GM21360 (cell line): Measurements from ENCODE around the gene CARHSP1.
"Not testable (repeated sequence)": the region's sequence is repeated elsewhere in the genome, so short reads cannot be mapped to it uniquely, and the experiment has no call there.

Experiments used
- ATAC-seq: cut with Tn5 transposase; IDR thresholded peaks from one replicate; pipeline ENCODE4 v1.9.1; 2021; ENCODE audit warnings: mild to moderate bottlenecking, moderate library complexity; ENCODE audit not compliant: unreplicated experiment

Gene CARHSP1

DNA sequence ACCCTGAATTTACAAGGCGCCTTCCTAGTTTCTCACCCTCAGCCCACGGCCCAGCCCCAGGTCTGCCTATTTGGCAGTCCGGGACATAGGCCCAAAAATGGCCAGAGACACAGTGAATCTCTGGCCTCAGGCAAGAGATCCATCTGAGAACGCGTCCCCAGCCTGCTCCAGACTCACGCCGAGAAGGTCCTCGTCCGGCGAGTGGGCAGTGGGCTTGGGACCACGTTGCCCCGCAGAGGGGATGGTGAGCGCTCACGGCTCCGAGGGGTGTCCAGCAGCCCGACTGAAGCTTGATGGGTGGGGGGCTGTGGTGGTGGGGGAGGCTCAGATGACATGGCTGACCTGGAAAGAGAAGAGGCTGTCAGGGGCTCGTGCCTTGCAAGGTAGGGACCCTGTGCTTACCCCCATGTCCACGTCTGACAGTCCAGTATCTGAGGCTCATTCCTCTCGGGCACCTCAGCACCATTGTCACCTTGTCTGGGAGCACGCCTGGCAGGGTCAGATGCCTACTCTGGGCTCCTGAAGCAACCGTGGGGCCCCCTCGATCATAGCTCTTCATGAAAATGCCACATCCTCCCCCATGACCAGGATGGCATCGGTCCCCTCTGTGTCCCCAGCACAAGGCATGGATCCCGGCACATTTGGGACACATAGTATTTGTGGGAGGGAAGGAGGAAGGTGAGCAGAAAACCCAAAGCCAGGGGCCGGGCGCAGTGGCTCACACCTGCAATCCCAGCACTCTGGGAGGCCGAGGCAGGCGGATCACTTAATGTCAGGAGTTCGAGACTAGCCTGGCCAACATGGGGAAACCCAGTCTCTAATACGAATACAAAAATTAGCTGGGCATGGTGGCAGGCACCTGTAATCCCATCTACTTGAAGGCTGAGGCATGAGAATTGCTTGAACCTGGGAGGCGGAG is 9.6 kb downstream of the CARHSP1 start:
- no peak for ATAC-seq

DNA sequence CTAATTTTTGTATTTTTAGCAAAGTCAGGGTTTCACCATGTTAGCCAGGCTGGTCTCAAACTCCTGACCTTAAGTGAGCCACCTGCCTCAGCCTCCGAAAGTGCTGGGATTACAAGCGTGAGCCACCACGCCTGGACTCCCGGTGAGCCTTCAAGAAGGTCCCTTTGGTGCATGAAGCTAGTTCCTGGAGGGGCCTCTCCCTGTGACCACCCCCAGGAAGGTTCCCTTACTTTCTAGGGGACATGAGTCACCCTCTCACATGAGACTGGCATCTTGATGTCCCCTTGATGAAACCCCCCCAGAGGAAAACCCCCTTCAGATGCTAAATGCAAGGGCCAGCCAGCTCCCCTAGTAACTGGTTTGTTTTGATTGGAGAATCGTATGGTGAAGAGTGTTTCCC is 12.8 kb downstream of the CARHSP1 start:
- ATAC-seq: no peak

DNA sequence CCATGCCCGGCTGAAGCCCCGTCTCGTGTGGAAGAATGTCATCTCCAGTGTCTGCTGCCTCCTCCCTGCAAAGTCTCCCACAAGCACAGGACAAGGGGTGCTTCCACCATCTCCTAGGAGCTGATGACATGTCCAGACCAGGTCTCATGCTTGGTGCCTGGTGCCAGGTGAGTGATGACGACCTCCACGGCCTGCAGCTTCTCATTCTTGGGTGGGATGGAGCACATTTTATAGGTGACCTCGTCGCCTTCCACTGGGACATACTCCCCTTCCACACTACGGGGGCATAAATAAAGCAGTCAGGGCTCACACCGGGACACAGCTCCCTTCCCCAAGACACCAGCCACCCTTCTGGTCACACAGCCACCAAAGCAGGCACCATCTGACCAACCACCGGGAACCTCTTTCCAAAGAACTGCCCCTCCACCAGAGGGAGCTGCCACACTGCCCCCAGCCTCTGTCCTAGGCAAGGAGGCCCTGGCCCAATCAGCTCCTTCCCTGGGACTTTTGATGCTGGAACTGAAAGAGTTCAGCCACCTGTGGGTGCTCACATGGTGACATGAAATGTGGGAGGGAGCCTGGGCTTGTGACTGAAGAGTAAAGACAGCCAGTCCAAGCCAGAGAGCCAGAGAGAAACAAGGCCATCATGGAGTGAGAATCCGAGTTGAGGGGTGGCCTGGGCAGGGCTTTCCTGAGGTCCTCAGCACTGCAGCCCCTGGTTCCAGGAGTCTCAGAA is 13.6 kb downstream of the CARHSP1 start:
- ATAC-seq: no peak

DNA sequence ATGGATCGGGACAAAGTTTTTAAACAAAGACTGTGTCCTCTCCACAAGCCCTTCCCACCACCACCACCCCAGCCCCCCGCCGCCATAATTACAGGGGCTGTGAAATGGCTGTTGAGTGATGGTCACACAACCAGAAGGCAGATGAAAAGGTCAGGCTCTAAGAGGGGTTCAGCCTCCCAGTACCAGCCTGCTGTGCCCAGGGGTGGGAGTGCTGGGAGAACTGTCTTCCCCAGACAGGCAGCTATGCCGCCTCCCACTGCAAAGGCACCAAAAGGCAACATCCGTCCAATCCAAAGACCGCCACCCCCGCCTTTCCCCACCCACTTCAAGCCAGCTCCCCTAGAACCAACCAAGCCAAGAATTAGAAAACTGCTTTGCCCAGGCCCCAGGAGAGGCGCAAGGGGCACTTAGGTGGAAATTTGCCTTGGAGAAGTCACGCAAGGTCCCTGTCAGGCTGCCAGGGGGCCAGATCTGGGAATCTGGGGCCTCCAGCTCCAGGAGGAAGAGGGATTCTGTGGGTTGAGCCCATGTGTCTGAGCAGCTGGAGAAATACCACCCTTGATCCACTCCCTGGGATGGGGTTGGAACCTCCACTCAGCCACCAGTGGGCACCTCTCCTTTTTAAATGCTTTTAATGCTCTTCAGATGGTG is 14.4 kb downstream of the CARHSP1 start:
- no peak for ATAC-seq

DNA sequence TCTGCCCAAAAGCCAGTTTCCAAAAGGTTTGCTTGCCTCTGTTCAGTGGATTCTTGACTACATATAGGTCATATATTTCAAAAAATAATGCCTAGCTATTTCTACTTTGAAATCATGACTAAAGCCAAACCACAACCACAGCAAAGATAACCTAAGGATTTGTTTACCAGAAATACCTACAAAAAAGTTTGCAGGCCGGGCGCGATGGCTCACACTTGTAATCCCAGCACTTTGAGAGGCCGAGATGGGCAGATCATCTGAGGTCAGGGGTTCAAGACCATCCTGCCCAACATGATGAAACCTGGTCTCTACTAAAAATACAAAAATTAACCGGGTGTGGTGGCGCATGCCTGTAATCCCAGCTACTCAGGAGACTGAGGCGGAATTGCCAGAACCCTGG is 15.2 kb downstream of the CARHSP1 start:
- no peak for ATAC-seq

DNA sequence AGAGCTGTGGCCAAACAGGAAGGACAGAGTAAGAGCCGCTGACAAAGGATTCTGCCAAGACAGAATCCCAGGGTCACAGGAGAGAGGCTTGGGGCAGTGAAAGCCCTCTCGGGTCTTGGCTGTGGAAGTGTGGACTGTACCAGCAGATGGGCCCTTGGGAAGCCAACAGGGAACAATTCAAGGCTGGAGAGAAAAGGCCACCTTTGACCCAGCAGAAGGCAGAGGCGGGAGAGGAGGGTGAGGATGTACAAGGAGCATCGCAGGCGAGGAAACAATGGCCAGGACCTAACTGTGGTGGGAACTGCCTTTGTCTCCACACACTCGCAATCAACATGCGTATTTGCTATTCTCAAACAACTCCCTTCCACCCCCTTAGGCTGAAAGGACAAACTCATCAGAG is 15.7 kb downstream of the CARHSP1 start:
- no peak for ATAC-seq

DNA sequence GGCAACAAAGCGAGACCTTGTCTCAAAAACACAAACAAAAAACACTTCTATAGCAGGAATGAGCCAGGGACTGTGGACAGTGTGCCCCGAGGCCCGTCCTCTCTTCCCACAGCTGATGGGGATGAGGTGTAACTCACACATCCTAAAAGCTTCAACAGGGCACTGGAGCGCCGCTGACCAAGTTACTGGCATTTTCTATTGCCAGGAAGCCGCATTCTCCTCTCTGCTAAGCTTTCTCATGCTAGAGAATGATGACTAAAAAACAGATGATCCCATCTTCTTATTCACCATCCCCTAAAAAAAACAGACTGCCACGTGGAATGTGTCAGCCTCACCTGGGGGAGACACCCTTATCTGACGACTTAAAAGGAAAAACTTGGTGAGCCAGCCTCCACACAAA is 16.3 kb downstream of the CARHSP1 start:
- no peak for ATAC-seq

DNA sequence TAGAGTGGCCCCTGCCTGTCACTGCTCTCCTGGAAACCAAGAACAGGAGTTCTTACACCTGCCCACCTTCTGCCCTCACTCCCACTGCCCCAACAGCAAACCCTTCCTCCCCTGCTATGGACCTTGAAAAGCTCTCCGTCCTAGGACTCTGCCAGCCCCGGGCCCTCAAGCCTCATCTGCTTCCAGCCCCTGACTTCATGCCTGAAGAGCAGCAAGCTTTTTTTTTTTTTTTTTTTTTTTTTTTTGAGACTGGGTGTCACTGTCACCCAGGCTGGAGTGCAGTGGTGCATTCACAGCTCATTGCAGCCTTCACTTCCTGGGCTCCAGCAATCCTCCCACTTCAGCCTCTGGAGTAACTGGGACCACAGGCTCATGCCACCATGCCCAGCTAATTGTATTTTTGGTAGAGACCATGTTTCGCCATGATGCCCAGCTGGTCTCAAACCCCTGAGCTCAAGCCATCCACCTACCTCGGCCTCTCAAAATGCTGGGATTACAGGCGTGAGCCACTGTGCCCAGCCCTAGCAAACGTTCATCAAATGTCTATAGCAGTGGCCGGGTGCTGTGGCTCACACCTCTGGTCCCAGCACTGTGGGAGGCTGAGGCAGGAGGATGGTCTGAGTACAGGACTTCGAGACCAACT is 16.9 kb downstream of the CARHSP1 start:
- ATAC-seq: no peak

DNA sequence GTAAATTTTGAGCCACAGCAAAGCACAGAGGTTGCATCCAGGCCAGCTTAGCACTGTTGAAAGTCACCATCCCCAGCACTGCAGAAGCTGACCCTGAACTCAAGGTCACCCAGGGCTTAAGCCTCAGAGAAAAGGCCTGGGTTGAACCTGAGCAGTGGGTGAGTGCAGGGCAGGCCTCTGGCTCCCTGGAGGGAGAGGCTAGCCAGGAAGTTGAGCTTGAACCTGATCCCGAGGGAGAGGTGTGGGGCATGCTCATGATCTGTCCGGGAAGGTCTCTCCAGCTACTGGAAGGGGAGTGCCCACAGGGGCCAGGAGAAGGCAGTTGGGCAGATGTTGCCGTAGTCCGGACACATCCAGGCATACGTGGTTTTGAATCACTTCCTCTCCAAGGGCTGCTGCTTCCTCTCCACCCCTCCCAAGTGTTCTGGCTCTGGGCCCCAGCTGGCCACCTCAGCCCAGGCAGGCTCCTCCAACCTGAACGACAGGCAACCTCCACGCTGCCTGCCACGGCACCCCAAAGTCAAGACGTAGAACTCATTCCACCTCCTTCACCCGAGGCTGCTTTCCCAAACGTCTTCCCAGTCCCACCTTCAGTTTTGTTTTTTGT is 18.4 kb downstream of the CARHSP1 start:
- ATAC-seq: no peak

DNA sequence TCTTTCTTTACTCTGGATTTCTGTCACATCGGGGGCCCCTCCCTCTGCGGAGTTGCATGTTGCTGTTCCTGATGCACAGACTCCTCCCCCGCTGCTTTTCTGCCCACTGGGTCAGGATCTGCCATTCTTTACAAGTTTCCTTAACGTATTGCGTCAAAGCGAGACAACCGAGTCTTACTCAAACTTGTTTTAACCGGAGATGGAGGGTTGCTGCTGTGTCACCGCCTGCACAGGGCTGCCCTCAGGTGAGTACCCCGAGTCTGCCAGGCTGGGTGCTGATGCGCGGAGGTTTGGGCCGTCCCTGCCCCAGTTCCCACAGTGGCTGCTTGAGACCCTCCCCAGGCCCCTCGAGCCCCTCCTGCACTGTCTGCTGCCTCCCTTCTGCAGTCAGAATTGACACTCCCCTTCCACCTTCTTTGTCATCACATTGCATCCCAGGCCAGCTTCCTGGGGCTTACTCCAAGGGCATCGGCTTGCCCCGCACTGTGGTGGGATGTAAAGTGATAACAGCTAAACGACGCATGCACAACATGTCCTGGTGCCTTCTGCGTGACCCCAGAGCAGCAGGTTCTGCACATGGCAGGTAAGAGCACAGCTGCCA is 19.3 kb downstream of the CARHSP1 start:
- no peak for ATAC-seq

DNA sequence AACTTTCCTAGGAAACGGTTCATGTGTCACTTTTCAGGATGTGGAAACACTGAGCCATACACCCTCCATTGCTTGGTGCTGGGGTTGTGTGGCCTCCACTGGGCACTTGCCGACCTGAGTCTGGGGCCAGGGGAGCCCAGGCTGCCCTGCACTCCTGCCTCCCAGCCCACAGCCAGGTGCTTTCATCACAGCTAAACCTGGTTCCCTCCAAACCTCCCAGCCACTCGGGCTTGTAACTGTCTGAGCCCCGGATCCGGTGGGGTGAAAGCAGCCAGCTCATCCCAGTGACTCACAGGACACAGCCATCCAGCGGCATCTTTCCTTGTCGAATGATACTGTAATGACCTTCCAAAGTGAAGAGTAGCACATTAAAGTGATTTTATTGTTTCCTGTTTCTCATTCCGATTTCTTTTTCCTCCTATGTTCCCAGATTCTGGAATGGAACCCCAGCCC is 19.8 kb downstream of the CARHSP1 start:
- no peak for ATAC-seq

DNA sequence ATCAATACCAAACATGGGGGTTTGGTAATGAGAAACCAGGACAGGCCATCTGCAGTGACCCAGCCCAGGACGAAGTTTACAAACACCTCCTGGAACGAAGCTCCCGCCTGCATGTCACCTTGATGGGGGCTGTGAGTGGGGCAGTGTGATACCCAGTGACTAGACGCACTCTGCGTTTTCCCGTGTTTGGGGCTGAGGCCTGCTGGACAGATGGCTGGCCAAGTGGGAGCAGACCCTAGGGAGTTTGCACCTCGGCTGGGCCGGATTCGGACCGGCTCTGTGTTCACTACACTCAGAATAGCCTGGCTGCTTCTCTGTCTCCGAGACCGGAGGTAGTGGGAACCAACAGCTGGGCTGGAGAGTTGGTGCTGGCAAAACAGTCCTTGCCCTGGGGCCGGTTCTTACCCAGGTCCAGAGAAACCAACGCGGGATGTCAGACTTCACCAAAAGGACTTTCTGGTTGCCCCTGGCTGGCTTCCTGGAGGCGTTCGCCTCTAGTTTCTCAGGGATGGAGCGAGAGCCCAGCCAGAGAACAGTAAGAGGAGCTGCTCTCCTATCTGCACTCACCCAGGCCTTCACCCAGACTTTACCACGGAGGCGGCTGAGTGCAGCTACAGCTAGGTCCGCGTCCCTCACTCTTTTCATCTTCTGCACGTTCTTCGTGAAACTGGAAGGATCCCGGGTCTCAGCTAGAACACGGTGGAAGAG is 20.4 kb downstream of the CARHSP1 start:
- ATAC-seq: no peak

DNA sequence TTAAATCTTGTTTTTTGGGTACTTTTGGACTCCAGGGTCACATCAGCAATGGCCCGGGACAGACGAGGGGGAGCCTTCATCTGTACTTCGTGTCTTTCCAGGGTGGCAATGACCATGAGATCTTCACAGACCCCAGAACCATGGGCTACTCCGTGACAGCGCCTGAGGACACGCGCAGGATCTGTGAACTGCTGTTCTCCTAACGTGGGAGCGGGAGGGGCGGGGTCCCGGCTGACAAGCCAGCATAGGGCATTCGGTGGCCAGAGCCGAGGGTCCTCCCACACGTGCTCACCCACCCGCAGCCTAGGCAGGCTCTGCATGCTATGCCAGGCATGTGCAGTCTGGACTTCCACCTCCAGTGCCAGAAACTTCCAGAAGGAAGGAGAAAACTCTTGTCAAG is 21.2 kb downstream of the CARHSP1 start:
- no peak for ATAC-seq

DNA sequence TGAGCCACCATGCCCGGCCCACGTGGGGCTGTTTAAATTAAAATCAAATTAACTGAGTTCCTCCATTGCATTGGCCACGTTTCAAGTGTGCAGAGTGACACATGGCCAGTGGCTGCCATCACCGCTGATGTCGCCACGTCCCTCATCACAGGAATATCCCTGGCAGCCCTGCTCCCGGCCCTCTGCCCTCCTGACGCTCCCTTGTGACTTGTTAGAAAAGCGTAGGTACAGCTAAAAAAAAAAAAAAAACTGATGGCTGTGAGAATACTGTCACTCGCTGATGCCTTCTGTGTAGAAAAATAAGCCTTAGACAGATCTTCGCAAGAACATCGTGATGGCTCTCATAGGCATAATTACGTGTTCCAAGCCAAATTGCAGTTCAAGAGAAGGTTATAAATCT is 21.7 kb downstream of the CARHSP1 start:
- no peak for ATAC-seq

DNA sequence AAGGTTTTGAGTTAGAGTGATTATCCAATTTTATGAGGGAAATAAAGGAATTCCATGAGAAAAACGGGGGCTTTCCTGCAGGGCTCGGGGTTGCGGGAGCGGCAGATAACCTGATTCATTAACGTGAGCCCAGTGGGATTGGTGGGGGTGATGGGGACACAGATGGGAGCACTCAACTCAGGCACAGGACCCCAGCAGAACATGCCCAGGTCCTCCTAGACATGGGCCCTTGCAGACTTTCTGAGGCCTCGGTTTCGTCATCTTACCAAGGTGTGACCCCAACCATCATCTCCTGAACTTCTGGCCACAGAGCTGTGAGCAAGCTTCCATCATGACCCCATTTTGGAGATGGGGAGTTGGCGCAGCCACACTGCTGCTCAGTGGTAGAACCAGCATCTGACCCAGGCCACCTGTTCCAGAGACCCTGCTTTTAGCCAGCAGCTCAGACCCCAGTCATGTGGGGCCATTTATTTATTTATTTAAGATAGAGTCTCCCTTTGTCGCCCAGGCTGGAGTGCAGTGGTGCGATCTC is 22.3 kb downstream of the CARHSP1 start:
- no peak for ATAC-seq

DNA sequence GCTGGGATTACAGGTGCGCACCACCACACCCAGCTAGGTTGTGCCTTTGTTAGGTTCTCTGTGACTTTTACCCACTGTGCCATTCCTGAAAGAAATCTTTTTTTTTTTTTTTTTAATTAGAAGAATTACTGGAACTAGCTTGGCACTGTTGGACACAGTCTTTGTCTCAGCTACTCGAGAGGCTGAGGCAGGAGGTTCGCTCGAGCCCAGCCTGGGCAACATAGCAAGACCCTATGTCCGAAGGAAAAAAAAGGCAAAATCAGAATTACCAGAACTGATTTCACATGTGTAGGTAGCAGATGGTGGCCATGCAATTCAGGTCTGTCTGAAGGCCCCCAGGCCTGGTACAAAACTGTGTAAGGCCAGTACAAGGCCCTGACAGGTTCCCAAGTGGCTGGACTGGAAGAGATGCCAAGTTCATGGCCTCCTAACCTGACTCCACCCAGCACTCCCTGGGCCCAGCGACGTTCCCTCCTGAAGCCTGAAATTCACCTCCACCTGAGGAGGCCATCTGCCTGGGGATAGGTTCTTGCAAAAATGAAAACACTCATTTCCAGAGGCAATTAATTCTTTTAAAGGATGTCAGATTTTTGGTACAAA is 23.0 kb downstream of the CARHSP1 start:
- ATAC-seq: no peak

DNA sequence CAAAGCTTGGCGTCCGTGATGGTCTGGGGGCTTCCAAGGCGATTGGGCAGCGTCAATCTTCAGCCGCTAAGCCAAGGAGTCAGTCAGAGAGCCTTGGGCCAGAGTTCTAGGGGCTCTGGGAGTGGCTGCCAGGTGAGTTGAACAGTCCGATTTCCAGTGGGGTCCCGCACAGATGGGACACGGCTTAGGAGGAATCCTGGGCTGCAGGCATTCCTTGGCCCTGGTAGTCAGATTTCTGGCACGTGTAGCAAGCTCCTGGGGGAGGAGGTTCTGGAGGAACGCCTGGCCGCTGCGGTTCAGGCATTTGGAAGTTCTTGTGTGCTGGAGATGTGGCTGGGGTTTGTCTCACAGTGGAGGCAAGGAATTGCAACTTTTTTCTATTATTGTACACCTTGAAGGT is 25.5 kb downstream of the CARHSP1 start:
- ATAC-seq: not testable (repeated sequence)

DNA sequence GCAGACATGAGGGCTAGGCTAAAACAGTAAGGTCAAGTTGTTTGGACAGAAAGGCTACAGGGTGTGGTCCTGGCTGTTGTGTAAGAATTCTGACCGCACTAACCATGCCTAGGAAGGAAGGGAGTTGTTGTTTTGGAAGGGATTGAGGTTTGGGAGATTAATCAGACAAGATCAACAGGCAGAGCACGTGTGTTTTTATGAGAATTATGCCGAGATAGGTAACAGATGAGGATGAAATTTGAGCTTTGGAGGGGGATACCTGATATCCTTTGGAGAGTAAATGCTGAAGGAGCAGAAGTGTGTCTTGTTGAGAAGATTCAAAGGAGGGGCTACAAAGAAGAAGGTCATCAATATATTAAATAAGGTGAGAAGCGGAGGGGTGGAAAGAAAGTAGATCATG is 26.8 kb downstream of the CARHSP1 start:
- ATAC-seq: not testable (repeated sequence)

DNA sequence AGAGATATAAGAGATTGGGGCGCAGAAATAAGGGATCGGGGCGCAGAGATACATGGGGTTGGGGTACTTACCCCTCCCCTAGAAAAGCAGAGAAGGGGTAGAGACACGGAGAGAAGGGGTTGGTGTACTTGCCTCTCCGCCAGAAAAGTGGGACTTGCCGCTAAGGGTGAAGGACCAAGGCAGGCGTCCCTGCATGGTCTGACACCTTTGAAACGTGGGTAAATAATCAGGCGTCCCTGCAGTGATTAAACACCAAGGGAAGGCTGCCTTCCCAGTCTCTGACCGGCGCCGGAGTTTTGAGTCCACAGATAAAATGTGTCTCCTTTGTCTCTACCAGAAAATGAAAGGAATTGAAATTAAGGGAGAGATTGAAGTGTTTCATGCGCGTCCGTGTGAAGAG is 31.2 kb downstream of the CARHSP1 start:
- ATAC-seq: not testable (repeated sequence)
